GM19193 (cell line): Measurements from ENCODE around the gene L2HGDH.

Experiments used
- POLR2A ChIP-seq: IDR thresholded peaks from 4 replicates; pipeline ENCODE4 v1.6.1; 2011; ENCODE audit not compliant: insufficient read depth, insufficient read length; ENCODE audit errors: extremely low read depth

Gene L2HGDH

DNA sequence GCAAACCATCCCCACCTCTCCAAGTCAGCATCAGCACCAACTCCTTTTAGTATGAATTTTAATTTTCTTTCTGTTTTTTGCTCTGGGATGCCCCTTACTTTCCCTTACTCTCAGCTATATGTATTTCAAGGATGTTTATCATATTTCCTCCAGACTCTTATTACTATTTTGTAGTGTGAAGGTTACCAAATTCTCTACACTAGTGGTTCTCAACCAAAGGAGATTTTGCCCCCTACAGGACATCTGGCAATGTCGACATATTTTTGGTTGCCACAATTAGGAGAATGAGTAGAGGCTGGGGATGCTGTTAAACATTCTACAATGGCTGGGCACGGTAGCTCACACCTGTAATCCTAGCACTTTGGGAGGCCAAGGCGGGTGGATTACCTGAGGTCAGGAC is 51.5 kb downstream of the L2HGDH start:
- no peak for TF ChIP-seq POLR2A

DNA sequence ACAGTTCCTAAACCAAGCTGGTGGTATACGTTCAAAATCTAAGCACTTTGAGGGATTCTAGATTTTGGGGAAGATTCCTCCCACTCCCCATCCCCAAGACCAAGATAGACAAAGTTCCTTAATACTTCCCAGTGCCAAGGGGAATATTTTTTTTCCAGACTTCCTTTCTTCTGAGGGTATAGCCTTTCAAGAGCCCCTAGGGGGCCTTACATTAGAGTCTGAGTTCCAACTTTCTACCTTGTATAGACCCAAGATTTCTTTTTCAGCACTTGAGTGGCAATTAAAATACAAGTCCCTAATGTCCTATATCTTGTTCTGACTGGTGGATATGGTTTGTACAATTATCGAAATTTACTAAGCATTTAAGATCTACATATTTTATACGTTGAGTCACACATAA is 52.0 kb downstream of the L2HGDH start:
- TF ChIP-seq POLR2A, result no peak

DNA sequence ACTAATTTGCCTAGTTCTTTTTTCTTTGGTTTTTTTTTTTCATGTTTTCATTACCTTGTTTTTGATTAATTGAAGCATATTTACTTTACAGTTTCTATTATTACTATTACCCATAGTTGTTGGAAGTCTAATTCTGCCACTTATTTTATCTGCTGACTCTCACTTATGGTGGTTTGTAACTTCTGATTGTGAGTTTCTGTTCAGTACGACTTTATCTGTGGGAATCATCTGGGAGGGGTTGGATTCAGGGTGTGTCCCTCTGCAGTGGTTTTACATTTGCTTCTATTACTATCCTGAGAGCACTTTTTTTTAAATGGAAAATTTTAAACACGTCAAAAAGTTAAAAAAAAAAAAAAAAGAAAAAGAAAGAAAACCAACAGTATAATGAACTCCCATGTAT is 54.3 kb downstream of the L2HGDH start:
- no peak for TF ChIP-seq POLR2A

GRCh38 chr14:50254248-50254647 is 57.8 kb downstream of the L2HGDH start:
- no peak for TF ChIP-seq POLR2A

DNA sequence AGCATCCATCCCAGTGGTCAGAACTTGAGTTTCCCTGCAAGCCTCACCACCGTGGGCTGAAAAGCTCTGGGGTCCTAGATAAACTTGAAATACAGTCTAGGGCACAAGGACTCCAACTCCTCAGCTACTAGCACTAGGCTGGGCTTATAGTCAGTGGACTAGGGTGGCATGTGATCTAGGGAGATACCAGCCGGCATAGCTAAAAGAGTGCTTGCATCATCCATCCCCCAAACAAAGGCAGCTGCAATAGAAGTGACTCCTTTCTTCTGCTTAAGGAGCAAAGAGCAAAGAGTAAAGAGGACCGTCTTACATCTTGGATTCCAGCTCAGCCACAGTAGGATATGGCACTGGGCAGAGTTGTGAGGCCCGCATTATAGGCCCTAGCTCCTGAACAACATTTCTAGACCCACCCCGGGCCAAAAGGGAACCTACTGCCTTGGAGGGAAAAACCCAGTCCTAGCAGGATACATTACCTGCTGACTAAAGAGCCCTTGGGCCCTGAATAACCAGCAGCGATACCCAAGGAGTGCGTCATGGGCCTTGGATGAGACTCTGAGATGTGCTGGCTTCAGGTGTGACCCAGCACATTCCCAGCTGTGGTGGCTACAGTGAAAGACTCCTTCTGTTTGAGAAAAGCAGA is 62.8 kb downstream of the L2HGDH start:
- no peak for TF ChIP-seq POLR2A

DNA sequence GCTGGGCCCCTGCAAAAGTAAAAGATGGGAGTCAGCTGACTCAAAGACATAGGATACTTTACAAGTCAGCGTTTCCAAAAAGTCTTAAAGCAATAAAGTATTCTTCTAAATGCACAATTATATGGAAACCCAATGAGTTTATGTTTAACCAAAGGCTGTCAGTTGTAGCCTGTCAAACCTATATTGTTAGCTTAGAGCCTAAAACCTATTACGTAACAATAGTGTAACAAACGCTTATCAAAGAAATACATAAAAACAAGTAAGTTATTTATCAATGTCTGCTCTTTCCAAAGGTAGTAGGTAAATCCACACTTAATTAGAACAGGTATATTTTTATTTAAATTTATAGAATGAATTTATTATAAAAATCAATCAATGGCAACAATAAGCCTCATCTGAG is 64.8 kb downstream of the L2HGDH start:
- TF ChIP-seq POLR2A, result no peak

GRCh38 chr14:50242566-50243310 is 69.3 kb downstream of the L2HGDH start:
- no peak for TF ChIP-seq POLR2A

DNA sequence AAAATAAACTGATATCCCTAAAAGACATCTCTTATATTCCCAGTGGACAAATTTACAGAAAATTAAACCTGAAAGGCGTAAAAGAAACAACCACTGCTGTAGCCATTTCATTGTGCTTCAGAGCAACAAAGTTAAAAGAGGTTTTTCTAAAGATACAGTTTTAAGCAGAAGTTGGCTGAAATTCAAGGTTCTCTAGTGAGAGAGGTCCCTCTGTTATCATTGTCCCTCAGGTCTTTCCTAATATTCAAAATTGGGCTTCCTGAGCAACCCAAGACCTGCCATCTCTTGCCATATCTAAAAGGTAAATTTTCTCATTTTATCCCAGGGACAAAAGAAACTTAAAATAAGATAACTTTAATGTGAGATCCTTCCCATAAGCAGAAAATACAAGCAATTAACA is 69.9 kb downstream of the L2HGDH start:
- TF ChIP-seq POLR2A, result no peak

DNA sequence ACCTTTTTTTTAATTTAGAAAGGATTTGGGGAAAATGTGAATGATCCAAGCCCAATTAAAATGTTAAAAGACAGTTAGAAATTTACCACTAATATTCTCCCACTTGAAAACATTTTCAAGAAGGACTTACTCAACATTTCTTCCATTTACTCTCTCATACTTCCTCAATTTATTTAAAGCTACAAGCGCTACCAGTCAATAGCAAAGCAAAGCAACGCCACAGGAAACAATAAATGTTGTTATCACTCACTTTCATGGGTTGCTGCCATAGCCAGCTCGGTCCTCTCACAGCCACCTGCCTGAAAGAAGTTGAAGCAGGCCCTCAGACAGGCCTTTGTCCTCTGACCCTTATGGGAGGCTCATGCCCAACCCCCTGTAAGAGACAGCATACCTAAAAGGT is 74.6 kb downstream of the L2HGDH start:
- no peak for TF ChIP-seq POLR2A

GRCh38 chr14:50233951-50234250 is 78.1 kb downstream of the L2HGDH start:
- no peak for TF ChIP-seq POLR2A

GRCh38 chr14:50233166-50233950 is 78.7 kb downstream of the L2HGDH start:
- TF ChIP-seq POLR2A, result no peak

GRCh38 chr14:50232276-50232642 is 79.8 kb downstream of the L2HGDH start:
- TF ChIP-seq POLR2A, result no peak

GRCh38 chr14:50231475-50232275 is 80.4 kb downstream of the L2HGDH start, which contains the start of gene SOS2:
TSS of gene SOS2 (minus strand) at chr14:50231578. CDS start at chr14:50231283, 295 bp downstream.
- peak; percentile 83 for TF ChIP-seq POLR2A

DNA sequence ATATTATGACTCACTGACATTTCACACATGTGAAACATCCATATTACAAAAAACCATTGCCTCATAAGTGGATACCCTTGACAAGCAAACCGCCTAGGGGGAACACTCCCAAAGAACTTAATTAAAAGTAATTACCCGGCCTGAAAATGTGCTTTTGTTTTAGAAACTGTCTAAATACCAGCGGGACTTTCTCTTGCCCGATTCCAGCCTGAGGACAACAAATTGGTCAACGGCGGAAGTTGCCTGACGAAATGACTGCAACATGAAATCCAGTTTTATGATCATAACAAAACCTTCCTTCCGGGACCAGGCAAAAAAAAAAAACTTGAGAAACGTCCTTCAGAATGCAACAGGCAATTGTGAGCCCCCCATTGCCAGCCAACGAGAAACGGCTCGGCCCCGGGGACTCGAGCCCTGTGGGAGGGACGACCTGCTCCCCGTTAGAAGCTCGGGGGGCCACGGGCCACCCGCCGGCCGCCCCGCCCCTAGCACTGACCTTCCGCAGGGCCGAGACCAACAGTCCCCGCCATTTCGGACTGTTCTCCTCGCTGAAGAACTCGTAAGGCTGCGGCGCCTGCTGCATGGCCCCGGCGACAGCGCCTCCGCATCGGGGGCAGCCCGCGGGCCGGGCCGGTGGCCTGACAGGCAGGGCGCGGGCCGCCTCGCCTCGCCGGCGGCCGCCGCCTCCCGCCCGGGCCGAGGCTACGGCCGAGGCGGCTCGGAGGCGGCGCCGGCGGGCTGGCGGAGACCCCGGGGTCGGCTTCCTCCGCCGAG is 81.1 kb downstream of the L2HGDH start:
- TF ChIP-seq POLR2A, result no peak

- no peak for TF ChIP-seq POLR2A
Measured at GRCh38 chr14:50230401-50230700, 81.7 kb downstream of the L2HGDH start.

- no peak for TF ChIP-seq POLR2A
Measured at GRCh38 chr14:50229681-50230080, 82.3 kb downstream of the L2HGDH start.
